GM04504 (cell line): ENCODE results near the gene CLCA4.
"Not testable (repeated sequence)": the region's sequence is repeated elsewhere in the genome, so short reads cannot be mapped to it uniquely, and the experiment has no call there.

Source experiments
- DNase-seq: peaks from one replicate; pipeline ENCODE4 v3.0.0-alpha.2; 2012; ENCODE audit warnings: low read depth

Gene CLCA4

DNA sequence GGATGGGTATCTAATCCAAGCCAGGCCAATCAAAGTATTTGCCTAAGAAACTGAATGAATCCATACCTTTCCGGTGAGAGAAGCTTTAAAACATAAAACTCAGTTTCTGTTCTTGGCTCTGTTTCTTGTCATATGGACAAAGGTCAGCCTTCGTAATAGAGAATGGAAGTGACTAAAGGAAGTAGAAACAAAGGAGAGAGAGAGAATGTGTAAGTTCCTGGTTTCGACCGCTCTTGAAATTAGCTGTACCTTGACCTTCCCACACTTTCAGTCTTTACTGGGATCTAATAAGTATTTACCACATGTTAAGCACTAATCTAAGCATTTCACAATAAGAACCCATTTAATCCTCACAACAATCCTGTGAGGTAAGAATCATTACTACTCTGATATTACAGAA is 19.6 kb upstream of the CLCA4 start:
- DNase-seq, result no peak

DNA sequence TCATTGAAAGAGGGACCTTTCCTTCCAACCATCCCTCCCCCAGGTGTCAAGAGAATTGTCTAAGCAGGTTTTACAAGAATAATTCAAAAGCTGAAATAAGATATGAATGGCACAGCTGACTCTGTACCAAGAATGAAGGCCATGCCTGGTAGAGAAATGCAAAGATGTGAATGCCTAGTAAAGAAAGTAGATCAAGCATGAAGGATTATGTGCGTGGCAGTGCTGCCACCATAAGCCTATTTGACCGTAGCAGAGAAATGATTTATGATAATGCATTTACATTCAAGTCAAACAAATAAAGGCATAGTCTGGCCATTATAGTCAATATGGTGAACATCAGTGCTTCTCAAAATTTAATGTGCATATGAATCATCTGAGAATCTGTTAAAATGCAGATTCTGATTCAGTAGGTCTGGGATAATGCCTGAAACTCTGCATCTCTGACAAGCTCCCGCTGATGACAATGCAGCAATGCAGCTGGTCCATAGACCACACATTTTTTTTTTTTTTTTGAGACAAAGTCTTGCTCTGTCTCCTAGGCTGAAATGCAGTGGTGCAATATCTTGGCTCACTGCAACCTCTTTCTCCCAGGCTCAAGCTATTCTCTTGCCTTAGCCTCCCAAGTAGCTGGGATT is 16.6 kb upstream of the CLCA4 start:
- no peak for DNase-seq

DNA sequence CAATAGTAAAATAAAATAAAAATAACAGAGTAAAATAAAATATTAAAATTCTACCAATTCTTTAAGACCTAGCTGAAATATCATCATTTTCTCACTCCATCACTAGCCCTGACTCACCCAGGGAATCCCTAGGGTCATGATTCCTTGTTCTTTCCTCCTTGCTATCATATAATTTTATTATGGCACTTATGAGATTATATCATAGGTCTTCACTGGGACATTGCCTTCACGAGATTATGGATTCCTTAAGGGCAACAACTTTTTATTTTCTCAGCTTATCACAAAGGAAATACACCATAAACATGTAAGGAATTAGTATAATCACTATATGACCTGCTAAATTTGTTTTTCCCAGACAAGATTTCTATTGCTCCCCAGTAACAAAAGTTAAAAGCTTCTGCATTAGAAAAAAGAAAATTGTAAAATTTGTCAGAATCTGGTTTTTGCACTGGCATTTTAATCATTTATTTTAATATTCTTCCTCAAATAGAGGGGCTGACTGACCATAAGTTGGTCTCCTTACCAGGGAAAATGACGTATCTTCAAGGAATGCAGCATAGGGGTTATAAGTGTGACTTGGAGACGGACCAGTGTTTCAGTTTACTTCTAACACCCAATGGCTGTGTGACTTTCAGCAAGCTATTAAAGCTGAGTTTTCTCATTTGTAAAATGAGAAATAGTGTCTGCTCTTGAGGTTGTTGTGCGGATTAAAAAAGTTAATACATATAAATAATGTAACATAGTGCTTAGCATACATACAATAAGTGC is 8.8 kb upstream of the CLCA4 start:
- no peak for DNase-seq

DNA sequence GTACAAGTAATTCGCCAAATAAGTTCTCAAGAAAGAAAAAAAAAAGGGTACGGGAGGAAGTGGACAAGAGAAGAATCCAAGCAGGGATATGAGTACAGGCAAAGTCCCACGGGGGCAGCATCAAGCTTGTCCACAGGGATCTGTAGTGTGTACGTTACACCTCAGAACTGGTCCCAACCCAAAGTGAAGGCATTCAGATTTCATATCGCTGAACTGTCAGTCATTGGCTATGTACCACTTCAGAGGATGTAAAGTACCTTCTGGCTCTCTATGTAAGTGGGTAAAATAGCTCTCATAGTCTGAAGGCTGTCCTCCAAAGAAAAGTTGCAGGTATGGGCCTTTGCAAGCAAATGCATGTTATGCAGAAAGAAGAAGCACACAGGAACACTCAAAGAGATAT is 8.1 kb upstream of the CLCA4 start:
- no peak for DNase-seq

DNA sequence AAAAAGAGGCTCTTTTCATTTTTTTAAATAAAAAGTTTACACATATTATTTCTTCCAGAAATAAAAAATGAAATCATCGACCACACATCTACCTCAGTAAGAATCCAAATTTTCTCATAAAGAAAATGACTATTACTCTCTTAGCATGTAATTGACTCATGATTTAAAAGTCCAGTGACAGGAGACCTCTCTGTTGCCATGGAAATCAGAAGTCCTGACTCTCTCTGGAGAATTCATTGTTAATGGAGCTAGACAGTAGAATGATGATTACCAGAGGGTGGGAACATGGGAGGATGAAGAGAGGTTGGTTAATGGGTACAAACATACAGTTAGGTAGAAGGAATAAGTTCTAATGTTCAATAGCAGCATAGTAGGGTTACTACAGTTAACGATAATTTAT is 5.0 kb upstream of the CLCA4 start:
- DNase-seq, result no peak

DNA sequence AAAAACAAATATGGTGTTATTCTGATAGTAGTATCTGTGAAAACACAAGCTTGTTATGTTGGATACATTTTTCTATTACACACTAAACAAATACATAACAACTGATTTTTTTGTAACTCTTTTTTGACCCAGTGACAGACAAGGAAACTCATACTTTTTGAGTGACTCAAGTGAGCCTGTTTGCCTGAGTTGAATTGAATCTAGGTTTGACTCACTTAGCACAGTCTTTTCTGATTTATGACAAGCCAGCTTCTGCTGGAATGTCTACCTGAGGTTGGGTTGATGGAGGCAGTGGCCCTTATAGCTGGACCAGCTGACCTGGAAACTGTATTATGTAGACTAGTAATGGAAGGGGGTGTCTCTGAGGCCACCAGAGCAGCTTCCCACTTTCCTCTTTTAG is 4.2 kb upstream of the CLCA4 start:
- DNase-seq, result no peak

DNA sequence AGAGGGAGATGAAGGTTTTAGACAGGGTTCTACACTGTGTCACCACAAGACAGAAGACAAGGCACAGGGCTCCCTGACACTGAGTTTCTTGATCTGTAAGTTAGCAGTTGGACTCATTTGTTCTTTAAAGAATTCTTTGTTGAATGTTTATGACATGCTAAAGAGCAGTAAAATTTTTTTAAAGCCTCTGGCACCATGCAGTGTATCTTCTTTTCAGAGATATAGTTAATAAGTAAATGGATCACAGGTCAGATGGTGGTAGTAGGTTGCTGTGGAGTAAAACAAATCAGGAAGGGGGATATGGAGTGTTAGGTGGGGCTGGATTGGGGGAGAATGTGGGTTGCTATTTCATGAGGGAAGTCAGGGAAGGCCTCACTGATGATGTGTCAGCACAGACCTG is 2.0 kb downstream of the CLCA4 start:
- DNase-seq, result no peak

DNA sequence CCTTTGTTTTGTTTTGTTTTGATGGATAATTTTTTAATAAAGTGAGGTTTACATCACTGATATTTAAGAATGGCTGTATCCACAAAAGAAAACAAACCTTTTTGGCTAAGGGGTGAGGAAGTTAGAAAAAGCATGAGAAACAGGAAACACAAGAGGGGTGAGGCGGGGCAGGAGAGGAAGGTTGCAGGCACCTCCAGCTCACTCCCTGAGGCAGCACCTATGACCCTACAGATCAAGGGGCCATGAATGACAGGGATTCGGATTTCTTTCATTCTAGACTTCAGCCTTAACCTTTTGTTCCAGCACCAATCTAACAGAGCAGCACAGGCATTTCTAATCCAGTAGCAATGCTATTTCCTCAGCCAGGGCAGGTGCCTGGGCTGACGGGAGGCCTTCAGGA is 4.4 kb downstream of the CLCA4 start:
- DNase-seq, result no peak

DNA sequence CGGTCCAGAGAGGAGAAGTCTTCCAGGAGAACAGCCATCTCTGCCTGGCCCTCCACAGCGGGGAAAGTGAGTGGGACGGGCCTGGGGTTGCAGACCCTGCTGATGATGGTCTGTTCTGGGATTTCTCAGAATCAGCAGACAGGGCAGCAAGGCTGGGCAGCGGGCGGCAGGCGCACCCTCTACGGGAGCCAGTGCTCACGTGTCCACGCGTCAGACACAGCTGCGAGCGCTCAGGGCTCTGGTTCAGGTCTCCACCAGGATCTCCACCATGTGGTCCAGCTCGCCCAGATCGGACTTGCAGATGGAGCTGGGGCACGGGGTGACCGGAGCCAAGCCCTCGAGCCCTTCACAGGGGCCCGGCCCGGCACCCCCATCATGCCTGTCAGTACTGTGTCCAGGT is 5.5 kb downstream of the CLCA4 start:
- no peak for DNase-seq

DNA sequence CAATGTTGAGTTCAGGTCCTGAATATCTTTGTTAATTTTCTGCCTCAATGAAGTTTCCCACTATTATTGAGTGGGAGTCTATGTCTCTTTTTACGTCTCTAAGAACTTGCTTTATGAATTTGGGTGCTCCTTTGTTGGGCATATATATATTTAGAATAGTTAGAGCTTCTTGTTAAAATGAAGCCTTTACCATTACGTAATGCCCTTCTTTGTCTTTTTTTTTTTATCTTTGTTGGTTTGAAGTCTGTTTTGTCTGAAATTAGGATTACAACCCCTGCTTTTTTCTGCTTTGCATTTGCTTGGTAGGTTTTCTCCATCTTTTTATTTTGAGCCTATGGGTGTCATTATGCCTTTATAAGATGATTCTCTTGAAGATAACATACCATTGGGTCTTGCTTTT is 10.9 kb downstream of the CLCA4 start:
- no peak for DNase-seq

DNA sequence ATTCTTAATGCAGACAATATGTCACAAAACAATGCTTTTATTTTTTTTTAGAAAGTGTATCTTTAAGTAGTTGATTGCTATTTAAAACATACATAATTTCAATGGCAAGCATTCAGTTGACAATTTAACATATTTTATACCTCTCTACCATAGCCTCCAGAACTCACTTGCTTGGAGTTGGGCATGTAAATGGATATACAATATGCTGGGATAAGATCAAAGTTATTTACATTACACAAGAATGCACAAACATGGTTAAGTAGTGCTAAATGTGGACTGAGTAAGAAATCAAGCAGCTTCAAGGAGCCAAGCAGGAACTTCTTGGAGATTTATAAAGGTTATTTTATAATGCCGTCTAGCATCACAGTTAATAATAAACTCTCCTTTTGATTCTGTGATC is 17.0 kb downstream of the CLCA4 start:
- no peak for DNase-seq

DNA sequence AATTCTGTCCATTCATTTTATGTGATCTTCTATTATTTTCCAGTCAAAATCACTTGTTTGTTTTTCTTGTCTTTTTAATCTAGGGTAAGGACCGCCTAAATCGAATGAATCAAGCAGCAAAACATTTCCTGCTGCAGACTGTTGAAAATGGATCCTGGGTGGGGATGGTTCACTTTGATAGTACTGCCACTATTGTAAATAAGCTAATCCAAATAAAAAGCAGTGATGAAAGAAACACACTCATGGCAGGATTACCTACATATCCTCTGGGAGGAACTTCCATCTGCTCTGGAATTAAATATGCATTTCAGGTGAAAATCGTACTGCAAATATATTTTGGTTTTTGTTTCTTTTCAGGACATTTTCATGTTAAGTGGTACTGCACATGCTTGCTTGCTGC is 20.5 kb downstream of the CLCA4 start:
- DNase-seq, result no peak

DNA sequence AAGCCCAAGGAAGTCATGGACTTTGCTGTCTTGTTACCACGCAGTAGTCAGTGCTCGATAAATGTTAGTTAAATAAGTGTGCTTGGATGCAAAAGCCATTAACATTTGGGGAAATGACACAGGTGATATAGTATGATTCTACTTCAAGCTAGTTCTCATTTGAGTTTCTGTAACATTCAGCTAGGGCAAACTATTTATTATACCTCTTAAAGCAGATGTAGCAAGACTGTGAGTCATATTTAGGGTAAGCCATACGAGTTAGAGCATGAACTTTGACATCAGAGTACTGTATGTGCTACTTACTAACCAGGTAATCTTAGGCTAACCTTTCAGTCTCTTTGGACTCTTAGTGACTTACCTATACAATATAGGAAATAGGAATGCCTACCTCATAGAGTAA is 21.0 kb downstream of the CLCA4 start:
- DNase-seq, result no peak

DNA sequence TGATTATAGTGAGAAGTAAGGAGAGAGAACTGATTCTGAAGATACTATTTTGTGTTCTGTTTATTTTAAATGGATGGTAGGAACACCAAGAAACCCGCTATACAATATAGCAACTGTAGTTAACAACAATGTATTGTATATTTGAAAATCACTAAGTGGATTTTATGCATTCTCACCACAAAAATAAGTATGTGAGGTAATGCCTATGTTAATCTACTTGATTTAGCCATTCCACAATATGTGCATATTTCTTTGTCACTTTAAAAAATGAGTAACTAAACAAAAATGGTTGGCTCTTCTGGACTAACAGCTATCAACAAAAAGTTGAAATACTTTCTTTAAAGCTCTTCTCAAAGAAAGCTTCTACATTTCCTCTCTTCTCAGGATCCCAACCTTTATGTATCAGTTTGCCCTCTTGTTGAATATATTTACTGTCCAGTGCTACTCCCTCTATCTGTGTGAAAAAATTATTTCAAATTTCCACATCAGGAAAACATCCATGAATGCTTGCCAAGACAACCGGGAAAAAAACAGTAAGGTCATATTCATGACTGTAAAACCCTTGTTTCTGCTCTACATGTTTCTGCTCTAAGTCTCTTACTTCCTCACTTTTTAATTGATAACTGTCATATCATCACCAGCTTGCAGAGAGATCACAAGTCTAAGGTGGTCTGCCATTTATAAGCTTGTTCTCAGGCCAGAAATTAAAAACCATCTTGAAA is 27.0 kb downstream of the CLCA4 start:
- DNase-seq, result no peak

DNA sequence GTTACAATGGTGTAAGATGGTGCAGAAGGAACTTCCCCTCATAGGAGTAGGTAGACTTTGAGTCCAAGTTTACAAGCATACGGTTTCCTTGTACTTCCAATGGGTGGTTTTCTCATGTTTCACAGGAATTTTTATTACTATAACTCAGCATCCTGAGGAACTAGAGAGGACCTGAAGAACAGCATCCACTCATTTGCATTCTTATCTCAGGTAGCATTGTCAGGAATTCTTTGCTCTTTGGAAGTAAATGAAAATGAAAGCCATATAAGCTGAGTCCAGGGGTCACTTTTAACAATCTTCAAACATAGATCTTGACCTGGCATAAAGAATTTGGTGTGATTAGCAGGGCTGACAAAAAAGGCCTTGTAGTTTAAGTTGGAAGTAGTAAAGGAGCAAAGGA is 34.4 kb downstream of the CLCA4 start:
- DNase-seq, result no peak

DNA sequence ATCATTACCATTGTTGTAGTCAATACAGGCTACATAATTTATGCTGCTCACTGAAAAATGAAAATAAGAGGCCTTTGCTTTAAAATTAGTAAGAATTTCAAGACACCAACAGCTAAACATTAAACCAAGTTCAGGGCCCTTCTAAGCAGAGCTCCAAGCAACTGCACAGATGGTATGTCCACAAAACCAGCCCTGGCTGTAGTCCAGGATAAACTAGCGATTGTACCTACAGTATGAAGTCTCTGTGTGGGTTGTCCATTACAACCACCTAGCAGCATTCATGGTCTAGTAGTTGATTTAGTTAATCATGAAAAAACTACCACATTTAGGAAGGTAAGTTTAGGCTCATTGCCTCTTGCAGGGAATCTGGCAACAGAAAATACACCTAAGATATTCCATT is 35.3 kb downstream of the CLCA4 start:
- no peak for DNase-seq

DNA sequence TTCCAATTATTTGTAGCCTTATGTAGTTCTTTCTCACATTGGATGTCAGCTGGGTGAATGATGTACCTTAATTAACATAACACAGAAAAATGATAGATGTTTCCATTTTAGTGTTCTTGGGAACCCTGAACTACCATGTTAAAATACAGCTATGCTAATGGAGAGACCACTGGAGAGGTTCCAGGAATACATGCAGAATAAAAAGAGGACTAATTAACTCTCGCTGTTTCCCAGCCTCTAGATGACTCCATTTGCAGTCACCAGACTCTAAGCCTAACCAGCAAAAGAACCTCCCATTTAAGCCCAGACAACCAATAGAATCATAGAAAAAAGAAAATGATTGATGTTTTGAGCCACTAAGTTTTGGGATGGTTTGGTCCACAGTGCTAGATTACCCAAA is 36.2 kb downstream of the CLCA4 start:
- no peak for DNase-seq

DNA sequence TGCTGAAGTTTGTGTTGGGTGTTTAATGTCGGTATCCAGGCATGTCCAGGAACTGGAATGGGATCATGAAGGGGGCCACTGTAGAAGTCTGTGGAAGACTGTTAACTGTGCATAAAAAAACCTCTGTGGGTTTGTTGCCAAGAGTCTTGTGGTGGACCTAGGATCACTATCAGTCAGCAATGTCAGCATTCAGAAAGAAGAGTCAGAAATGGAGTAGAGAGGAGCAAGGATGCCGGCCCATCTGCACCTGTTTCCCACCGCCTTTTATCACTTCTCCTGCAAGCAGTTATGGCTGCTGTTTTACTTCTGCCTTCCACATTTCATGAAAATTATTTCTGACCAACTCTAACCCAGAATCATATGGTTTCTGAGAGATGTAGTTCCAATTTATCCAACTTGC is 36.7 kb downstream of the CLCA4 start:
- DNase-seq, result no peak

DNA sequence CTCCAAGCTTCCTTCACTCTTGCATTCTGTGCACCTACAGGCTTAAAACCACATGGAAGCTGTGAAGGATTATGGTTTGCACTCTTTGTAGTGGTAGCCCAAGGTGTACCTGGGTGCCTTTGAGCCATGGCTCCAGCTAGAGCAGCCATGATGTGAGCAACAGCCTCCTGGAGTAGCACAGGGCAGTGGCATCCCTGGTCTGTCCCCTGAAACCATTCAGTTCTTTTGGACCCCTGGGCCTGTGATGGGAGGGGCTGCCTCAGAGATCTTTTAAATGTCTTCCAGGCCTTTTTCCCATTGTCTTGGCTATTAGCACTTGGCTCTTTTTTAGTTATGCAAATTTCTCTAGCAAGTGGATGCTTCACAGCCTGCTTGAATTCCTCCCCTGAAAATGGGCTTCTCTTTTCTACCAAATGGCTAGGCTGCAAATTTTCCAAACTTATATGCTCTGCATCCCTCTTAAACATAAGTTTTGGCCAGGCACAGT is 47.4 kb downstream of the CLCA4 start:
- DNase-seq, result no peak

DNA sequence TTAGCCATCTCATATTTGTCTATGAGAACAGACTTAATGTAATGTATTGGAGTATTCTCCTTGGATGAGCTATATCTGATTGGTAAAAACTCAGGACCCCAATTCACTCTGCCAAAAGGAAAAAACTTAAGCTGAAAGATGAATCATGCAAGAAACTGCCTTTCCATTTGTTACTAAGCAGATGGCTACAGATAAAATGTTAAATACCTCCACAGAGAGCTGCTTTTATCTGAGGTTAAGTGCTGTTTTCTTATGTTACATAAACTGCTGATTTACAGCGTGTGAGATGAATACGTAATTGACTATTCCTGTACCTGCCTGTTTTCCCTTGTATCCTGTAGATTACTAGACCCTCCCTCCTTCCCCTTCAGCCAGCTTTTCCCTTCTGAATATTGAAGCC is 49.3 kb downstream of the CLCA4 start:
- DNase-seq, result no peak

DNA sequence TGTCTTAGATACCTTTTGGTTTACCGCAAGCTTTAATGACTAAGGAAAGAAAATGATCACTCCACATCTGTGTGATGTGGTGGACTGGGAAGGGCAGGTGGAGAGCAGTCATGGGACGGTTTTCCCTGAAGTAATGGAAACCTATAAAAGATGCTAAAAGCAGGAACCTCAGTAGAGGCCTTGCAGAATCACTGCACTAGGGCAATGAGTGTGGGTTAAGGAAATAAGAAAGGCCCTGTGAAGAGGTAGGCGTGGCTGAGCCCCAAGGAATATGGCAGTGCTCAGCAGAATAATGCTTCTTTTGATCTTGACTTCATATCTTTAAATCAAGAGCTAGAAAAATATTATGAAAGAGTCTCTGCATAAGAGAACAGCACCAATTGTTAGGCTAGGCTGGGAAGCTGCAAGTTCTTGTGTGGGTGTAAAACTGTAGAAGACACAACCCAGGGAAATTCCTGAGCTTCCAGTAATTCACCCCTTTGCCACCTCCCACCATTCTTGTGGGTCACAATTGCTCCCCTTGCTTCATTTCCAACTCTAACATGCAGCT is 49.9 kb downstream of the CLCA4 start:
- DNase-seq, result no peak

DNA sequence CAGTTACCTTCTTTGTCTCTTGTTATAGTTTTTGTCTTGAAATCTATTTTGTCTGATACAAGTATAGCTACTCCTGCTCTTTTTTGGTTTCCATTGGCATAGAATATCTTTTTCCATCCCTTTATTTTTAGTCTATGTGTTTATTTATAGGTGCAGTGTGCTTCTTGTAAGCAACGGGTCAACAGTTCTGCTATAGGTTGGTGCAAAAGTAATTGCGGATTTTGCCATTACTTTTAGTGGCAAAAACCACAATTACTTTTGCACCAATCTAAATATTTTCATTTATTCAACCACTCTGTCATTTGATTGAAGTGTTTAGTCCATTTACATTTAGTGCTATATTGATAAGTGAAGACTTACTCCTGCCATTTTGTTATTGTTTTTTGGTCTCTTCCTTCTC is 59.2 kb downstream of the CLCA4 start:
- DNase-seq, result not testable (repeated sequence)

DNA sequence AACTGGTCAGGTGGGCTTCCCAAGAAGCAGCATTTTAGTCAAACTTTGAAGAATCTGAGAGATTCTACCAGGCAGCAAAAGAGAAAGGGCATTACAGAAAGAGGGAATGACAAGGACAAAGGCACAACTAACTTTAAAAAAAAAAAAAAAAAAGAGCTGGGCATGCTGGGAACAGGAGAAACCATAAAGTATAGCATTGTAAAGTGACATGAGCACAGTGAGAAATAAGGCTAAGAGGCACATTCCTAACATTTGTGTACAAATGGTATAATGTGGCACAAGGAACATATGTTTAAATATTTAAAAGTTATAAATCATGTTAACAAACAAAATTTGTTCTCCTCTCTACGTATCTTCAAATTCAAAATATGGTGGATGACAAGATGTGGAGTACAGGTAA is 69.6 kb downstream of the CLCA4 start:
- no peak for DNase-seq
